Medulla oblongata (tissue), 1 donor: ENCODE results near the gene SYNGR2.

Experiments used
- DNase-seq: peaks from one replicate; pipeline ENCODE4 v3.0.0-alpha.2; 2015; ENCODE audit errors: extremely low spot score

The SYNGR2 gene

DNA sequence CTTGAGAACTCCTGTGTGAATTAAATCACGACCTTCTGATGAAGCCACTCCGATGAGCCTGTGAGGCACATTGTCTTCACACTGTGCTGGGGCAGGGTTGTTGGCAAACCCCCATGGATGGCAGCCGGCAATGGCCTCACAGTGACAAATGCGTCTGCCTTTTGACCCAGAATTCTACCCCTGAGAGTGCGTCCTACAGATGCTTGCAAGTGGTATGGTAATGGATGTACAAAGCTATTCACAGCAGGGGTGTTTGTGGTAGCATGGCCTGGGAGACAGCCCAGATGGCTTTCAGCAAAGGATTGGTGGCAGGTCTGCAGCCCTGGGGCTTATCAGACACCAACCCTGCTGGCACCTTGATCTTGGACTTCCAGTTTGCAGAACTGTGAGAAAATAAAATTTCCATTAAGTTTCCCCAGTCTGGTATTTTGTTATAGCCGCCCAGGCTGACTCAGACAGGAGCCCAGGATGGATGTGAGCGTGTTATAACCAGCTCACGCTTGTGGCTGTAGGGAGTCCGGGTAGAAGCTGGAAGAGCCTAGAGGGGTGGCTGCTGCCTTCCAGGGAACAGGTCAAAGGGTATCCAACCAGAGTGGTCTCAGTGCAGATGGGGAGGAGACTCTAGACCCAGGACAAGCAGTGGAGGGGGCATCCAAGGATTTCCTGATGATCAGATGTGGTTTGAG lies 28.9 kb downstream of the SYNGR2 start:
- peak; percentile 73 for DNase-seq

DNA sequence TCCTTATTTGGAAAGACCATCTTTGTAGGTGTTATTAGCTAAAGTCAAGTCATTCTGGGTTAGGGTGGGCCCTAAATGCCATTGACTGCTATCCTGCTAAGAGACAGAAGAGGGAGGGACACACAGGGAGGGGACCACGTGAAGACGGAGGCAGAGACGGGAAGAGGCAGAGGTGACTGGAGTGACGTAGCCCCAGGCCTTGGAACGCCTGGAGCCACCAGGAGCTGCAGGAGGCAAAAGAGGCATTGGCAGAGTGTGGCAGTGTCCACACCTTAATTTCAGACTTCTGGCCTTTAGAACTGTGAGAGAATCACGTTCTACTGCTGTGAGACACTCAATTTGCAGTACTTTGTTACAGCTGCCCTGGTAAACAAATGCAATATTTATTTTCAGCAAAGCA lies 32.1 kb downstream of the SYNGR2 start:
- DNase-seq: no peak

DNA sequence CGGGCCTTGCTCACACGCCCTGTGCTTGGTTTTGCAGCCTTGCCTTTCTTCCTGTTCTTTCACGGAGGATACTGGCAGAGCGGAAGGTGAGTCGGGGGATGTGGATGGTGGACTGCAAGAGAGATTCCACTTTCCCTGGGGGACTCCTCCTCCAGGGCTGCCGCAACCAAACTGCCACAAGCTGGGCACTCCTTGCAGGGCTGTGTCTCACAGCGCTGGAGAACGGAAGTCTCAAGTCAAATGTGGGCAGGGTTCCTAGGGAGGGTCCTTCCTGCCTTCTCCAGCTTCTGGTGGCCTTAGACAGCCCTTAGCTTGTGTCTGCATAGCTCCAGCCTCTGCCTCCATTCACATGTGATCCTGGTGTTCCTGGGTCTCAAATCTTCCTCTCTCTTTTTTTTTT lies 34.3 kb downstream of the SYNGR2 start:
- no peak for DNase-seq

DNA sequence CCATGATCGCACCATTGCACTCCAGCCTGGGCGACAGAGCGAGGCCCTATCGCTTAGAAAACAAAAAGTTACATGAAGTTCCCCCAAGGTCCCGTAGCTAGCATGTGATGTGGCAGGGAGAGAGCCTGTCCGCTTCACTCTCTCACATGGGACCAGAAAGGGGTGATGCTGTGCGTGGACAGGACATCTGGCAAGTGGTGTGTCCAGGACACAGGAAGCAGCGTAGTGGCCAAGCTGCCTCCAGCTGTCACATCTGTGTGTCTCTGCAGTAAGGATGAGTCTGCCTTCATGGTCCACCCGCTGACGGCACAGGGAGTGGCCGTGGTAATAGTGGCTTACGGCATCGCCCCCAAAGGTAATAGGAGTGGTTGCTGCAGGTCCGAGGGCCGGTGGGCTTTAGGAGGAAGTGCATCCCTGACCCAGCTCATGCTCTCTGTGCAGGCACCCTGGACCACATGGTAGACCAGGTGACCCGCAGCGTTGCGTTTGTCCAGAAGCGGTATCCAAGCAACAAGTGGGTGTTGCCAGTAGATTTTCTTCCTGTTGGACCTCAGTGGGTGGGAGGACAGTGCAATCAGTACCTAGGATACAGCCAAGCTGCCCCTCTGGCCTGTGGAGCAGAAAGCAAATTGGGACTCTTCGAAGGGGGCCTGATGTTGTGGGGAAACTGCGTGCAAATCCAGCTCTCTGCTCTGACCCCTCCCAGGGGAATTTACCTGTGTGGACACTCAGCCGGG lies 36.2 kb downstream of the SYNGR2 start:
- DNase-seq: no peak

DNA sequence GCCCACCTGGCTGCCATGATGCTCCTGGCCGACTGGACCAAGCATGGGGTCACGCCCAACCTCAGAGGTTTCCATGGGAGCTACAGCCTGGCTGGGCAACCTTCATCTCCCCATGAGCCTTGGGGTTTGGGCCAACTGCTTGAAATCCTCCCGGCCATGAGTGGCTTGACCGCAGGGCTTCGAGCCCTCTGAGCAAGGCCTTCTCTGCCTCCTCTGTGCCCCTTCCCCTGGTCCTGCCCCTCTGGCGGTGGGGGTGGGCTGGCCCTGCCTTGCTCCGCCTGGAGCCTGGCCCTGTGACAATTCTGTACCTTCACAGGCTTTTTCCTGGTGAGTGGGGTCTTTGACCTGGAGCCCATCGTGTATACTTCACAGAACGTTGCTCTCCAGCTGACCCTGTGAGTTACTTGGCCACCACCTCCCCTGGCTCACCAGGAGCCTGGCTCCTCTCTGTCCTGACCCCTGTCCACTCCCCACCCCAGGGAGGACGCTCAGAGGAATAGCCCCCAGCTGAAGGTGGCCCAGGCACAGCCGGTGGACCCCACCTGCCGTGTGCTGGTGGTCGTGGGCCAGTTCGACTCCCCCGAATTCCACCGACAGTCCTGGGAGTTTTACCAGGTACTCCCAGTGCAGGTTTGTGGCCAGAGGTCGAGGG lies 36.9 kb downstream of the SYNGR2 start:
- DNase-seq: no peak

DNA sequence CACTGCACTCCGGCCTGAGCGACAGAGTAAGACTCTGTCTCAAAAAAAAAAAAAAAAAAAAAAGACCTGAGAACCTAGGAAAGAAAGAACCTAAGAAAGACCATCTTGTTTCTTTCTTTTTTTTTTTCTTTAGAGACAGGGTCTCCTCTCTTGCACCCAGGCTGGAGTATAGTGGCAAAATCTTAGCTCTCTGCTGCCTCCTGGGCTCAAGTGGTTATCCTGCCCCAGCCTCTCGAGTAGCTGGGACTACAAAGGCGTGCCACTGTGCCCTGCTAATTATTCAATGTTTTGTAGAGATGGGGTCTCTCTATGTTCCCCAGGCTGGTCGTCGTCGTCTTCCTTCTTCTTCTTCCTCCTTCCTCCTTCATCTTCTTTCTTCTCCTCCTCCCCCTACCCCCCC lies 37.9 kb downstream of the SYNGR2 start:
- DNase-seq: no peak

DNA sequence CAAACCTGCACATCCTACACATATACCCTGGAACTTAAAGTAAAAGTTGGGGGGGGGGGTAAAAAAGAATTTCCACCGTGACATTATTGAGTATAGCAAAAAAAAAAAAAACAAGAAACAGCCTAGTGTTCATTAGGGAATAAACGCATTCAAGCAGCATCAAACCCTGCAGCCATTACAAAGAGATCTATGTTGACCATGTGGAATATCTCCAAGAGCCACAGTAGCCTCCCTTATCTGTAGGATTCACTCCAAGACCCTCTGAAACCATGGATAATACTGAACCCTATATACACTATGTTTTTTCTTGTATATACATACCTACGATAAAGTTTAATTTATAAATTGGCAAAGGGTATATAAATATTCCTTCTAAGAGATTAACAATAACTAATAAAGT lies 40.1 kb downstream of the SYNGR2 start:
- DNase-seq: peak; percentile 59

DNA sequence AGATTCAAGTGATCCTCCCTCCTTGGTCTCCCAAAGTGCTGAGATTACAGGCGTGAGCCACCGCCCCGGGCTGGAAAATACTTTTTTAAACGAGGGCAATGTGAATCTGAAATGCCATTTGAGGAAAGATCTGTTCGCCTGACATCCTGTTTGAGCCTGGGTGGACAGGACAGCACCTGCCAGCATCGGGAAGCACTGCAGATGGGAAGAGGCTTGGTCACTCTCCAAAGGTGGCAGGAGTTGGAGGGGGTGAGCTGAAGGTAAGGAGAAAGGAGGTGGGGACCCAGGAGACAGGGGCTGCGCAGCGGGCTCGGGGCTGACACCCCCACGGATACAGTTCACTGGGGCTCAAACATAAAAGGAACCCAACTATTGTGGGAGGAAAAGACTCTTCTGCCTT lies 41.7 kb downstream of the SYNGR2 start:
- DNase-seq: no peak

DNA sequence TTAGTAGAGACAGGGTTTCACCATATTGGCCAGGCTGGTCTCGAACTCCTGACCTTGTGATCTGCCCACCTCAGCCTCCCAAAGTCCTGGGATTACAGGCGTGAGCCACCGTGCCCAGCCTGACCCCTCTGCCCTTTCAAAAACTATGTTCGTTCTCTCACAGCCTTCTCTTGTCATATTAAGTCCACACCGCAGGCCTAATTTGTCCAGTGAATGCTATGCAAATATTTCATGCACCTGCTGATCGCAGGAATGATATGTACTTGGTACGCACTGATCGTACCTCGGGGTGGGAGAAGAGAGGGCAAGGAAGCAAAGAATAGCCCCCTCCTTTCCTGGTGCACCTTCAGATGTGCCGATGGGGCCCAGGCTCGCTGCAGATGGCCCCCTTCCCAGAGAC lies 42.7 kb downstream of the SYNGR2 start:
- DNase-seq: no peak

DNA sequence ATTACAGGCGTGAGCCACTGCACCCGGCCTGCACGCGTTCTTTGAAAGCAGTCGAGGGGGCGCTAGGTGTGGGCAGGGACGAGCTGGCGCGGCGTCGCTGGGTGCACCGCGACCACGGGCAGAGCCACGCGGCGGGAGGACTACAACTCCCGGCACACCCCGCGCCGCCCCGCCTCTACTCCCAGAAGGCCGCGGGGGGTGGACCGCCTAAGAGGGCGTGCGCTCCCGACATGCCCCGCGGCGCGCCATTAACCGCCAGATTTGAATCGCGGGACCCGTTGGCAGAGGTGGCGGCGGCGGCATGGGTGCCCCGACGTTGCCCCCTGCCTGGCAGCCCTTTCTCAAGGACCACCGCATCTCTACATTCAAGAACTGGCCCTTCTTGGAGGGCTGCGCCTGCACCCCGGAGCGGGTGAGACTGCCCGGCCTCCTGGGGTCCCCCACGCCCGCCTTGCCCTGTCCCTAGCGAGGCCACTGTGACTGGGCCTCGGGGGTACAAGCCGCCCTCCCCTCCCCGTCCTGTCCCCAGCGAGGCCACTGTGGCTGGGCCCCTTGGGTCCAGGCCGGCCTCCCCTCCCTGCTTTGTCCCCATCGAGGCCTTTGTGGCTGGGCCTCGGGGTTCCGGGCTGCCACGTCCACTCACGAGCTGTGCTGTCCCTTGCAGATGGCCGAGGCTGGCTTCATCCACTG lies 45.8 kb downstream of the SYNGR2 start, which contains the start of gene BIRC5:
Gene BIRC5, plus strand, starts transcription at position 238 of the 690 bp plus-strand sequence. Its CDS starts 64 bp downstream, at position 302.
- DNase-seq: peak; percentile 88

DNA sequence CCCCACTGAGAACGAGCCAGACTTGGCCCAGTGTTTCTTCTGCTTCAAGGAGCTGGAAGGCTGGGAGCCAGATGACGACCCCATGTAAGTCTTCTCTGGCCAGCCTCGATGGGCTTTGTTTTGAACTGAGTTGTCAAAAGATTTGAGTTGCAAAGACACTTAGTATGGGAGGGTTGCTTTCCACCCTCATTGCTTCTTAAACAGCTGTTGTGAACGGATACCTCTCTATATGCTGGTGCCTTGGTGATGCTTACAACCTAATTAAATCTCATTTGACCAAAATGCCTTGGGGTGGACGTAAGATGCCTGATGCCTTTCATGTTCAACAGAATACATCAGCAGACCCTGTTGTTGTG lies 46.3 kb downstream of the SYNGR2 start:
- DNase-seq: no peak

DNA sequence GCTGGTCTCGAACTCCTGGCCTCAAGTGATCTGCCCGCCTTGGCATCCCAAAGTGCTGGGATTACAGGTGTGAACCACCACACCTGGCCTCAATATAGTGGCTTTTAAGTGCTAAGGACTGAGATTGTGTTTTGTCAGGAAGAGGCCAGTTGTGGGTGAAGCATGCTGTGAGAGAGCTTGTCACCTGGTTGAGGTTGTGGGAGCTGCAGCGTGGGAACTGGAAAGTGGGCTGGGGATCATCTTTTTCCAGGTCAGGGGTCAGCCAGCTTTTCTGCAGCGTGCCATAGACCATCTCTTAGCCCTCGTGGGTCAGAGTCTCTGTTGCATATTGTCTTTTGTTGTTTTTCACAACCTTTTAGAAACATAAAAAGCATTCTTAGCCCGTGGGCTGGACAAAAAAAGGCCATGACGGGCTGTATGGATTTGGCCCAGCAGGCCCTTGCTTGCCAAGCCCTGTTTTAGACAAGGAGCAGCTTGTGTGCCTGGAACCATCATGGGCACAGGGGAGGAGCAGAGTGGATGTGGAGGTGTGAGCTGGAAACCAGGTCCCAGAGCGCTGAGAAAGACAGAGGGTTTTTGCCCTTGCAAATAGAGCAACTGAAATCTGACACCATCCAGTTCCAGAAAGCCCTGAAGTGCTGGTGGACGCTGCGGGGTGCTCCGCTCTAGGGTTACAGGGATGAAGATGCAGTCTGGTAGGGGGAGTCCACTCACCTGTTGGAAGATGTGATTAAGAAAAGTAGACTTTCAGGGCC lies 51.2 kb downstream of the SYNGR2 start:
- DNase-seq: no peak
